ENCODE measurements around the gene HES1. TPM values are rescaled to one million over a fixed set of nuclear protein-coding genes. Genes with fewer than 3 reads are reported as not detected.

The HES1 gene
- total and polyA plus RNA-seq, 9 of the 15 experiments (the other 6 are each of a cell fraction or from before 2014, with no cell fraction given), result 3.4 to 37.0 (median 19.3) TPM

- Histone ChIP-seq H3K9ac (ENCODE audit: insufficient read depth in 1 of 2, low read depth in 2 of 2, low read length in 2 of 2) (peak overlapping the region in 1 of 2 experiments; percentile 59; a peak in 1 of 4 replicates), H3K27me3 (ENCODE audit: control insufficient read depth in 2 of 2, insufficient read depth in 2 of 2, low read length in 2 of 2) (no peaks in the 10 kb centered on the region), H3K9me3 (replicated peaks; ENCODE audit: control insufficient read depth, insufficient read depth, low read depth, low read length) (no peaks in the 10 kb centered on the region), H3K36me3 (ENCODE audit: control insufficient read depth, insufficient read depth, low read length) (no peaks in the 10 kb centered on the region), H4K20me1 (replicated peaks; ENCODE audit: control insufficient read depth, insufficient read depth, low read length) (no peaks in the 10 kb centered on the region), H3K4me1 (replicated peaks in 1 of 2; ENCODE audit: control insufficient read depth in 2 of 2, insufficient read depth in 2 of 2, low read length in 2 of 2) (peaks cover 0 to 6% of the 10 kb centered on the region in 2 experiments; a peak in 1 of 5 replicates), H2AFZ (ENCODE audit: low read depth, low read length) (no peak overlapping the region), H3K9me1 (ENCODE audit: control insufficient read depth, insufficient read depth, low read length) (no peaks in the 10 kb centered on the region), H3K27ac (ENCODE audit: extremely low read depth, low read depth, low read length) (no peak overlapping the region), H3K79me2 (ENCODE audit: control insufficient read depth, insufficient read depth, low read length) (no peaks in the 10 kb centered on the region), H3K4me3 (no peak overlapping the region), H3K4me2 (ENCODE audit: insufficient read depth, low read length) (no peak overlapping the region)
- ATAC-seq, result no peak
- no peak for FAIRE-seq
- in situ Hi-C loops (cut with MboI), result loop anchor here (10.0 kb wide), 1 partner anchor 155 kb away; no protein-coding TSS in a partner anchor
- CTCF ChIA-PET (ENCODE audit: low intra/inter-chr PET ratio), result no interaction called here
- intact Hi-C loops (cut with micrococcal nuclease), result no loop called here
- no peak for TF ChIP-seq CREM (IDR thresholded peaks at IDR 0.05; ENCODE audit: low read depth)
- no peak for TF ChIP-seq ZC3H11A (IDR thresholded peaks at IDR 0.05; ENCODE audit: low read depth, low read length)
- no peak for TF ChIP-seq E4F1 (CRISPR knock-in tag; IDR thresholded peaks at IDR 0.05; ENCODE audit: borderline replicate concordance)
- TF ChIP-seq HNRNPH1 (optimal IDR thresholded peaks at IDR 0.05; ENCODE audit: low read depth, low read length), result no peak
- TF ChIP-seq MEF2D (tag; conservative IDR thresholded peaks at IDR 0.05; ENCODE audit: low read depth), result no peak
- no peak for TF ChIP-seq CLOCK (CRISPR knock-in tag; IDR thresholded peaks at IDR 0.05; ENCODE audit: borderline replicate concordance)
- TF ChIP-seq SMARCB1 (IDR thresholded peaks at IDR 0.05; ENCODE audit: insufficient read length, low read depth), result no peak
- no peak for TF ChIP-seq VEZF1 (CRISPR knock-in tag; IDR thresholded peaks at IDR 0.05)
- no peak for TF ChIP-seq TGIF2 (CRISPR knock-in tag; IDR thresholded peaks at IDR 0.05)
- TF ChIP-seq ETV1 (tag; conservative IDR thresholded peaks at IDR 0.05; ENCODE audit: low read depth), result no peak
- no peak for TF ChIP-seq GATA2 (CRISPR knock-in tag; IDR thresholded peaks at IDR 0.05)
- no peak for TF ChIP-seq SREBF1 (IDR thresholded peaks at IDR 0.05; ENCODE audit: borderline replicate concordance, low read depth, low read length)
- TF ChIP-seq PTRF (tag; IDR thresholded peaks at IDR 0.05), result no peak
- 69% methylated on average over 3 of the region's 4 CpGs for WGBS (ENCODE audit: insufficient coverage, low coverage, missing lambda C conversion rate)
- DNase-seq (ENCODE audit: extremely low read depth in 1 of 4, low spot score in 3 of 4), result no peak
- BruUV-seq (replicated peaks), result no TSS peak
- POLR2A ChIA-PET, result interaction anchor here (0.5 to 0.6 kb wide), 2 partner anchors 128 to 157 kb away, joined by 3 read pairs; no protein-coding TSS in a partner anchor
These were observed 24.2 kb downstream of the HES1 start for GRCh38 chr3:194160158-194160557.
